Right lobe of liver (tissue), 4 donors: ENCODE measurements around the gene ST7.

ENCODE experiments used
- CTCF ChIP-seq, 4 donors: fragments of 200-600 bp in 3 of 4; fragments of 450-650 bp in 1 of 4; IDR thresholded peaks; one replicate each; pipeline versions ENCODE4 v1.5.1 to v1.8.0; 2016 to 2022; ENCODE audit warnings: antibody characterized with exemption in 4 of 4, mild to moderate bottlenecking in 2 of 4
- POLR2A ChIP-seq: fragments of 450-650 bp; IDR thresholded peaks from one replicate; pipeline ENCODE4 v1.6.1; 2017; ENCODE audit warnings: antibody characterized with exemption, mild to moderate bottlenecking
- donor health status: DM: no; HTN: no; CAD: no.
- donor health status: DM: no; HTN: no; CAD: no.
- donor health status: DM: no; HTN: yes; CAD: no.

- TF ChIP-seq CTCF (IDR thresholded peaks at IDR 0.05) (no peak), POLR2A (no peak)
Measured at GRCh38 chr7:117025891-117026290, 72.6 kb downstream of the ST7 start.
